Activated T-cell treated with anti-CD3 and anti-CD28 coated beads, Interleukin-2, amount 50 U/mL, for 24 hours (primary cell): ENCODE data around the gene JPT1.
"Not testable (repeated sequence)": the region's sequence is repeated elsewhere in the genome, so short reads cannot be mapped to it uniquely, and the experiment has no call there.

ENCODE experiments used
- DNase-seq: peaks from one replicate; pipeline ENCODE4 v3.0.0-alpha.2; 2020
- H3K27ac Mint-ChIP-seq: 2 replicates; pipeline ENCODE4 v1.8.0; 2020; ENCODE audit warnings: mild to moderate bottlenecking, mixed read lengths
- H3K27me3 Mint-ChIP-seq: 2 replicates; pipeline ENCODE4 v1.8.0; 2020; ENCODE audit warnings: mixed read lengths
- H3K36me3 Mint-ChIP-seq: 2 replicates; pipeline ENCODE4 v1.8.0; 2020; ENCODE audit warnings: low read depth, mixed read lengths
- H3K4me1 Mint-ChIP-seq: 2 replicates; pipeline ENCODE4 v1.8.0; 2020; ENCODE audit warnings: low read depth, mixed read lengths
- H3K4me3 Mint-ChIP-seq: 2 replicates; pipeline ENCODE4 v1.8.0; 2020; ENCODE audit warnings: mild to moderate bottlenecking, moderate library complexity, mixed read lengths
- H3K9me3 Mint-ChIP-seq: 2 replicates; pipeline ENCODE4 v1.8.0; 2020; ENCODE audit warnings: mixed read lengths

JPT1 gene

DNA sequence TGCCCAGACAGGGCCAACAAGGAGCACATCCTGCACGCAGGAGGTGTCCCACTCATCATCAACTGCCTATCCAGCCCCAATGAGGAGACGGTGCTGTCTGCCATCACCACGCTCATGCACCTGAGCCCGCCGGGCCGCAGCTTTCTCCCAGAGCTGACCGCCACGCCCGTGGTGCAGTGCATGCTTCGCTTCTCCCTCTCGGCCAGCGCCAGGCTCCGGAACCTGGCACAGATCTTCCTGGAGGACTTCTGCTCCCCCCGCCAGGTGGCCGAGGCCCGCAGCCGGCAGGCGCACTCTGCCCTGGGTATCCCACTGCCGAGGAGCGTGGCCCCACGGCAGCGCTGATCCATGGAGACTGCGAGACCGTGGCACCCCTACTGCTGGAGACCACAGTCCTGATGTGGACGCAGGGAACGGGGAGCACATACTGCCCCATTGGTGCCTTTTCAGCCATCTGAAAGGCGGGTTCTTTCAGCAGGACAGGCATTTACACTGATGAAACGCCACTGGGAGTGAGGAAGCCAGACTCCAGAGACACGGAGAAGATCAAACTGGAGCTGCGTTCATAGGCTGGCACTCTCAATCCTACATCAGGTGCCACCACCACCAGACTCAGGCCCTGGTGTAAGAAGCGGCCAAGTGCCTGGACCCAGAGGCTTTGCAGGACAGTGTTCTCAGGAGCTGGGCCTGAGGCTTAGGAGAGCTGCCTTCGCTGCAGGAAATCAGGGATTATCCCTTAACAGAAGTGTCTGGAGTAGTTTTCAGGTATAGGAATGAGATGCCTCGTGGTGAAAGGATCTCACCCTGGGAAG lies 25.4 kb downstream of the JPT1 start:
- Mint-ChIP-seq H3K27ac (peak overlapping the region; percentile 85), H3K4me3 (peak overlapping the region; percentile 89), H3K27me3 (no peaks in the 10 kb centered on the region), H3K36me3 (peaks cover 41% of the 10 kb centered on the region), H3K4me1 (peaks cover 43% of the 10 kb centered on the region), H3K9me3 (no peaks in the 10 kb centered on the region)
- DNase-seq, result no peak

- peak overlapping the region; percentile 55 for H3K27ac Mint-ChIP-seq
- peaks cover 41% of the 10 kb centered on the region for H3K36me3 Mint-ChIP-seq
- not testable (repeated sequence) for DNase-seq, H3K4me3 Mint-ChIP-seq, H3K27me3 Mint-ChIP-seq, H3K9me3 Mint-ChIP-seq
- H3K4me1 Mint-ChIP-seq, result peaks cover 45% of the 10 kb centered on the region
These were observed 26.4 kb downstream of the JPT1 start for GRCh38 chr17:75127936-75128335.

GRCh38 chr17:75126954-75127353 lies 27.4 kb downstream of the JPT1 start:
- peaks cover 37% of the 10 kb centered on the region for H3K36me3 Mint-ChIP-seq
- H3K9me3 Mint-ChIP-seq, result no peaks in the 10 kb centered on the region
- H3K27ac Mint-ChIP-seq, result no peak overlapping the region
- H3K4me3 Mint-ChIP-seq, result no peak overlapping the region
- H3K4me1 Mint-ChIP-seq, result peaks cover 40% of the 10 kb centered on the region
- no peaks in the 10 kb centered on the region for H3K27me3 Mint-ChIP-seq
- no peak for DNase-seq

DNA sequence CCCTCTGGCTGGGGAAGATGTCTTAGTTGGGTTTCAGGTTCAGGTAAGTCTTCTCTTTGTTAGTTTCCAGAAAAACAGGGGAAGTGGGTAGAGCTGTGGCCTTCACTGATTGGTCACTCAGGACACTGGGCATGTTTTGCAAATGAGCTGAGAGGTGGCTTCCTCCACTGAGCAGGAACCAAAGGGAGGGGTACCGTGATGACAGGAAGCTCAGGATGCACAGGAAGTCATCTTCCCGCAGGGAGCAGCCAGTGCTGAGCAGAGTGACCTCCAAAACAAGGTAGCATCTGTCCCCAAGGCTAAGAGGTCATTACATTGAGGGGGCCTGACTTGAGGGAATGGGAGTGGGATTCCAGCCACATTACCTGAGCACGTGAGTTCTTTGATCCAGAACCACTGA lies 28.3 kb downstream of the JPT1 start:
- H3K4me1 Mint-ChIP-seq, result peaks cover 37% of the 10 kb centered on the region
- H3K27ac Mint-ChIP-seq, result peak overlapping the region; percentile 73
- no peaks in the 10 kb centered on the region for H3K27me3 Mint-ChIP-seq
- peaks cover 37% of the 10 kb centered on the region for H3K36me3 Mint-ChIP-seq
- no peaks in the 10 kb centered on the region for H3K9me3 Mint-ChIP-seq
- H3K4me3 Mint-ChIP-seq, result no peak overlapping the region
- no peak for DNase-seq

DNA sequence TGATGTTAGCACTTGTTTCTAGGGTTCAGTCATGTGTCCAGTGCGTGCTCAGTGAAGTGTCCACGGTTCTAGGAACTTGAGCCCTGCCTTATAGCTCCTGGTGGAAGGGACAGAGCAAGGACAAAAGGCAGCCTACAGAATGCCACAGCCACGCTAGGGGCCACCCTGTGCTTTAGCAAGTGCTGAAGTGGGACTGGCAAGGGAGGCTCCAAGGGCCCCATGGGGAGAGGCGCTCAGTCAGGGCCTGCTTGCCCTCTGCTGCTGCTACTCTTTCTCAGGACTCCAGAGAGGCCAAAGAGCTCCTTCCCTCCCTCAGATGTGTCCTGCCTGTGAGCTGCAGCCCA lies 29.5 kb downstream of the JPT1 start:
- Mint-ChIP-seq H3K4me1 (peaks cover 32% of the 10 kb centered on the region), H3K4me3 (no peak overlapping the region), H3K27me3 (no peaks in the 10 kb centered on the region), H3K36me3 (peaks cover 36% of the 10 kb centered on the region), H3K9me3 (no peaks in the 10 kb centered on the region), H3K27ac (peak overlapping the region; percentile 89)
- DNase-seq, result no peak

DNA sequence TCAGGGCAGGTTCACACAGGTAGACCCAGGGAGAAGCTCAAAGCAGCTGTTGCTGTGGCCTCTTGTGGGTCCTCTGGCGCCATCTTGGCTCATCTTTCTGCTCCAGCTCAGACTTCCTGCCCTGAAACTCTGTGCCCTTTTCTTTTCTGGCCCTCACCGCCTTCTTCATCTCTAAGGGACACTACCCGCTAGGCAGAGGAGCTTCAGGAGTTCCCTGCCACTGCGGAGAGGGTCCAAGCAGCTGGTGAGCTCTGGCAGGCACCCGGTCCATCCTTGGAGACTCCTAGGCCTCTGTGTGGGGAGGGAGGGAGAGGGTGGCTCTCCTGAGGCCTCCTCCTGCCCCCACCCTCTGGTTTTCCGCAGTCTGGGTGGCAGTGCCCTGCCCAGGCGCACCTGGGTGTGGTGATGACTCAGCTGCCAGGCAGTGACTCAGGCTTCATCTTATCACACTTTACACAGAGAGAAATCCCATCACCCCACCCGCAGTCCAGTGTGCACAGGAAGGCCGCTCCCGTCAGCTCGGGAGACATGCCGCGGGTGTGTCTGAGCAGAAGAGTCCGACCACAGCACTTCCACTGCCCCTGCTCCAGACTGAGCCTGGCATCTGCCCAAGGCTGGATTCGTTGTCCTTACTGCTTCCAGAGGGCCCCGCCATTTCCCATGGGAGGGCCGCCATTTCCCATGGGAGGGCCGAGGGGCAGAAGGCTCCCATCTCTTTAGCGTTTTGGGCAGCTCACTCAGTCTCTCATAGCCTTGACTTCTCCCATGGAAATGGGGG lies 30.1 kb downstream of the JPT1 start:
- H3K9me3 Mint-ChIP-seq, result no peaks in the 10 kb centered on the region
- peaks cover 27% of the 10 kb centered on the region for H3K4me1 Mint-ChIP-seq
- H3K36me3 Mint-ChIP-seq, result peaks cover 30% of the 10 kb centered on the region
- peak overlapping the region; percentile 89 for H3K27ac Mint-ChIP-seq
- peak; percentile 71 for DNase-seq
- peak overlapping the region; percentile 27 for H3K4me3 Mint-ChIP-seq
- H3K27me3 Mint-ChIP-seq, result no peaks in the 10 kb centered on the region

DNA sequence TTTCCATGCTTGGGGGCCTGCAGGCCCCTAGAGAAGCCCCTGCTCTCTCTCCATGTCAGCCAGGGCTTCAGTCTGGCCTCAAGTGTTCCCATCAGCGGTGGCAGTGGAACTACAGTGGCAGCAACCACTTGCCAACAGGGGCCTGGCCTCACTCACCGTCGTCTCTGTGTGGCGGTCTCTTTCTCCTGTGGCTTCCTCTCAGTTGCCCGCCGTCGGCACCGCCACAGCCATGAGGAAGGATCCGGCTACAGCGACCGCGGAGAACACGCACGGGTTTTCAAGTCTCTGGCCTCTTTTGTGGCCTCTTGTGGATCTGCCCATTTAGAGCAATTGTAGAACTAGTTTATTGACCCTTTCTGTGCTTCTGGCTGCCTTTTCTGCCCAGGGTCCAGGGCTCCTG lies 36.0 kb downstream of the JPT1 start:
- no peaks in the 10 kb centered on the region for H3K9me3 Mint-ChIP-seq
- peak overlapping the region; percentile 37 for H3K27ac Mint-ChIP-seq
- H3K36me3 Mint-ChIP-seq, result peaks cover 45% of the 10 kb centered on the region
- H3K27me3 Mint-ChIP-seq, result no peaks in the 10 kb centered on the region
- no peak overlapping the region for H3K4me3 Mint-ChIP-seq
- DNase-seq, result no peak
- peaks cover 17% of the 10 kb centered on the region for H3K4me1 Mint-ChIP-seq

DNA sequence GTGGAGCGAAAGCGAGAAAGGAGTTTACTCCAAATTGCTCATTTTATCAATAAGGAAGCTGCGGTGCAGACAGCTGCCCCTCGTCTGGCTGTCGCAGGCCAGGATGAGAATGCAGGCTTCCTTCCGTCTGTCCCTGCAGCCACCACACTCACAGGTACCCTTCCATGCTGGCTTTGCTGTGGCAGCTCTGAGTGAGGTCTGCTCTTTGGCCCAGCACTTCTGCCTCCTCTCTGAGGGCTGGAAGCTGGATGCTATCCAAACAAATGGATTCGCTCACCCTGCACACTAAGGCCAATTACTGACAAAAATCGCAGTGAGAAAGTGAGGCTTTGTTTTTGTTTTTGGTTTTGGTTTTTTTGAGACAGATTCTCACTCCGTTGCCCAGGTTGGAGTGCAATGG lies 37.6 kb downstream of the JPT1 start:
- peaks cover 23% of the 10 kb centered on the region for H3K4me1 Mint-ChIP-seq
- no peak for DNase-seq
- no peak overlapping the region for H3K27ac Mint-ChIP-seq
- H3K36me3 Mint-ChIP-seq, result peaks cover 51% of the 10 kb centered on the region
- no peak overlapping the region for H3K4me3 Mint-ChIP-seq
- no peaks in the 10 kb centered on the region for H3K9me3 Mint-ChIP-seq
- no peaks in the 10 kb centered on the region for H3K27me3 Mint-ChIP-seq

- Mint-ChIP-seq H3K4me1 (peaks cover 30% of the 10 kb centered on the region), H3K4me3 (no peak overlapping the region), H3K36me3 (peaks cover 44% of the 10 kb centered on the region), H3K27ac (no peak overlapping the region), H3K9me3 (no peaks in the 10 kb centered on the region), H3K27me3 (no peaks in the 10 kb centered on the region)
- no peak for DNase-seq
These were observed 38.8 kb downstream of the JPT1 start for GRCh38 chr17:75115555-75115954.

DNA sequence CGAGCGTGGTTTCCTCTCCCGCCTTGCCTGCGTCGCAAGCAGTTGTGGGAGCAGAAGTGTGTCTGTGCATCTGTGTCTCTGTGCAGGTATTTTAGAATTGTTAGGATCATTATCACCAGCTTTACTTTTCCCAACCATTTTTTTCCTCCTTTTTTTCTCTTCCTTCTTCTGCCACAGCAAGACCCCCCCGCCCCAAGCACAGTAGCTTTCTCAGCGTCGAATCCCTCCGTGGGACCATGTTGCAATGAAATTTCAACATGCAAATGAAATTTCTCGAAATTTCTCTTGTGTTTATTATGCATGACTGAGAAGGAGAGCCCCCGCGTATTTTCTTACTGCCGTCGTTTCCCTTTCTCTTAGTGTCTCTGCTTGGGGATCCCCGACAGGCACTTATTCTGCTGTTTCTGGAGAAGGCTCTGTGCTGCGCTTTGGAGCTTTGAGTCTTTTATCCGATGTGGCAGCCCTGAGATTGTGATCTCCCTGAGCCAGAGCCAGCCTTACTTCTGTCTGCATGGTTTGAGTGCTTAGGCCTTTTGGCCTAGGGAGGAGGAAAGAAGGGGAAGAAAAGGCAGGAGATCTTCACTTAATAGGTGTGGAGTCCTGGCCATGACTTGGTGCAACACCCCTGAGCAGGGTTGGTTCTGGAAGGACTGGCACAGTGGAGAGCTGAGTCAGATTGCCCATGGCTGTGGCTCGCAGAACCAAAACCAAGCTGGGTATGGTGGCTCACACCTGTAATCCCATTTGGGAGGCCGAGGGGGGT lies 39.6 kb downstream of the JPT1 start:
- Mint-ChIP-seq H3K27me3 (no peaks in the 10 kb centered on the region), H3K27ac (peak overlapping the region; percentile 85), H3K4me1 (peaks cover 33% of the 10 kb centered on the region), H3K9me3 (no peaks in the 10 kb centered on the region), H3K36me3 (peaks cover 39% of the 10 kb centered on the region), H3K4me3 (peak overlapping the region; percentile 77)
- no peak for DNase-seq

GRCh38 chr17:75113798-75114551 lies 40.3 kb downstream of the JPT1 start:
- peaks cover 38% of the 10 kb centered on the region for H3K36me3 Mint-ChIP-seq
- no peaks in the 10 kb centered on the region for H3K27me3 Mint-ChIP-seq
- peak; percentile 88 for DNase-seq
- H3K9me3 Mint-ChIP-seq, result no peaks in the 10 kb centered on the region
- peak overlapping the region; percentile 85 for H3K27ac Mint-ChIP-seq
- H3K4me3 Mint-ChIP-seq, result peak overlapping the region; percentile 77
- H3K4me1 Mint-ChIP-seq, result peaks cover 36% of the 10 kb centered on the region

DNA sequence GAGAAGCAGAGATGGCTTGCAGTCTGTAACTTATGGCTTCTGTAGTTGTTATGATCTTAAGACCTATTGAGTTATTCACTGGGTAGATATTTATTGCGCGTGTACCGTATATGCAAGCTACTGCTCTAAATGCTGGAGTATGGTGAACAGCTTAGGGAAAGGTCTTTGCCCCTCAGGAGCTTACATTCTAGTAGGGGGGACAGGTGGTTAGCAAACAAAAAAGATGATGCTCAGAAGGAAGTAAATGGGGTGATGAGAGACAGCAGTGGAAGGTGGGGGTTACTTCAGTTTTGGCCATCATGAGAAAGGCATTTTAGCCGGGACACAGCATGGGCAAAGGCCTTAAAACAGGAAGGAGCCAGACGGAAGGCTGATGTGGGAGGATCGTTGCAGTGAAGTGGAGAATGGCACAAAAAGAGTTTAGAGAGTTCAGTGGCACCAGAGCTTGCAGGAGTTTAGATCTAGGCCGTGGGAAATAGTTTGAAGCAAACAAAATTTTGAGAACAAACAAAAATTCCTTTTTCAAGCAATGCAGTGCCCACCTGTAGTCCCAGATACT lies 42.5 kb downstream of the JPT1 start:
- H3K9me3 Mint-ChIP-seq, result no peaks in the 10 kb centered on the region
- H3K36me3 Mint-ChIP-seq, result peaks cover 28% of the 10 kb centered on the region
- no peaks in the 10 kb centered on the region for H3K27me3 Mint-ChIP-seq
- H3K4me1 Mint-ChIP-seq, result peaks cover 42% of the 10 kb centered on the region
- peak overlapping the region; percentile 90 for H3K4me3 Mint-ChIP-seq
- no peak for DNase-seq
- peak overlapping the region; percentile 56 for H3K27ac Mint-ChIP-seq

- DNase-seq, result peak; percentile 53
- no peaks in the 10 kb centered on the region for H3K27me3 Mint-ChIP-seq
- no peaks in the 10 kb centered on the region for H3K9me3 Mint-ChIP-seq
- H3K4me3 Mint-ChIP-seq, result peak overlapping the region; percentile 90
- H3K36me3 Mint-ChIP-seq, result peaks cover 22% of the 10 kb centered on the region
- H3K27ac Mint-ChIP-seq, result peak overlapping the region; percentile 90
- H3K4me1 Mint-ChIP-seq, result peaks cover 42% of the 10 kb centered on the region
These were observed 43.9 kb downstream of the JPT1 start for GRCh38 chr17:75110234-75110937.
